GM21367 (cell line): ENCODE measurements around the gene ZHX3.

Source experiments
- ATAC-seq: cut with Tn5 transposase; IDR thresholded peaks from one replicate; pipeline ENCODE4 v1.9.1; 2021; ENCODE audit not compliant: unreplicated experiment

The ZHX3 gene

GRCh38 chr20:41353530-41353929 is 36.0 kb upstream of the ZHX3 start:
- no peak for ATAC-seq

GRCh38 chr20:41352666-41353065 is 35.1 kb upstream of the ZHX3 start:
- no peak for ATAC-seq

GRCh38 chr20:41352106-41352505 is 34.6 kb upstream of the ZHX3 start:
- no peak for ATAC-seq

GRCh38 chr20:41350408-41350962 is 33.0 kb upstream of the ZHX3 start:
- ATAC-seq, result no peak

GRCh38 chr20:41349943-41350342 is 32.4 kb upstream of the ZHX3 start:
- ATAC-seq, result no peak

GRCh38 chr20:41349266-41349665 is 31.7 kb upstream of the ZHX3 start:
- no peak for ATAC-seq

- no peak for ATAC-seq
Measured at GRCh38 chr20:41348430-41349172, 31.1 kb upstream of the ZHX3 start.

GRCh38 chr20:41347523-41348429 is 30.2 kb upstream of the ZHX3 start:
- no peak for ATAC-seq

- no peak for ATAC-seq
Measured at GRCh38 chr20:41345729-41346067, 28.2 kb upstream of the ZHX3 start.

GRCh38 chr20:41344938-41345728 is 27.6 kb upstream of the ZHX3 start:
- ATAC-seq, result no peak

GRCh38 chr20:41344477-41344876 is 26.9 kb upstream of the ZHX3 start:
- no peak for ATAC-seq

- no peak for ATAC-seq
Measured at GRCh38 chr20:41342474-41343464, 25.2 kb upstream of the ZHX3 start.

GRCh38 chr20:41340327-41341055 is 23.0 kb upstream of the ZHX3 start, which contains the start of gene LPIN3:
Gene LPIN3, plus strand, starts transcription at chr20:41340821. Its CDS starts 4,983 bp downstream, at chr20:41345804.
- no peak for ATAC-seq

GRCh38 chr20:41339957-41340326 is 22.4 kb upstream of the ZHX3 start:
- peak; percentile 55 for ATAC-seq

GRCh38 chr20:41336711-41337492 is 19.4 kb upstream of the ZHX3 start:
- no peak for ATAC-seq

- no peak for ATAC-seq
Measured at GRCh38 chr20:41335591-41335990, 18.1 kb upstream of the ZHX3 start.

- ATAC-seq, result no peak
Measured at GRCh38 chr20:41334443-41335421, 17.2 kb upstream of the ZHX3 start.
